SH-SY5Y (cell line): Measurements from ENCODE around the gene SLC22A1.

Source experiments
- GATA2 ChIP-seq: IDR thresholded peaks from 2 replicates; pipeline ENCODE4 v1.6.1; 2011; ENCODE audit warnings: mild to moderate bottlenecking, low read depth, low read length
- GATA3 ChIP-seq: IDR thresholded peaks from 2 replicates; pipeline ENCODE4 v1.6.1; 2011; ENCODE audit warnings: low read depth, mild to moderate bottlenecking, low read length, moderate library complexity

Gene SLC22A1

DNA sequence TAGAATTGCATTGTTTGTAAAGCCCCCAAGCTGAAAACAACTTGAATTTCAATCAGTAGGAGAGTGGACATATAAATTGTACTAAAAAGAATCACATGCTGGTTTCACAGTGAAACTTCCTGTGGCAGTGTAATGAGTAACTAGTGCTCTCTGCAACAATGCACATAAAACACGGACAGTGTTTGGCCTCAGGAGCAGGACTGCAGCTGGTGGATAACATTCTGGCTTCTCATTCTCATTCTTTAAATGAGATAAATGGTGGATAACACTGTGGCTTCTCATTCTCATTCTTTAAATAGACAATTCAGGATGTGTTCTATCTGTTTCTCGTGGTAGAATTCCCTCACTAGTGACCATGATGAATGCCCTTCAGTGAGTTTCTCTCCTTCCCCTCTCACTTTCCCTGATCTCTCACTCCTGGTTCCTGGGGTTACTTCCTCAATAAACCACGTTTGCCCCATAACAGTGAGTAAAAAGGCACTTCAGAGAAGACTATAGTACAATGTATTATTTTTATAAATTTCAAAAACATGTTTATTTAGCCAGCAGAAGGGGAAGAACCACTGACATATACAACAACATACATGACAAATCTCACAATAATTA lies 77.1 kb downstream of the SLC22A1 start:
- TF ChIP-seq GATA2: no peak
- TF ChIP-seq GATA3: no peak

DNA sequence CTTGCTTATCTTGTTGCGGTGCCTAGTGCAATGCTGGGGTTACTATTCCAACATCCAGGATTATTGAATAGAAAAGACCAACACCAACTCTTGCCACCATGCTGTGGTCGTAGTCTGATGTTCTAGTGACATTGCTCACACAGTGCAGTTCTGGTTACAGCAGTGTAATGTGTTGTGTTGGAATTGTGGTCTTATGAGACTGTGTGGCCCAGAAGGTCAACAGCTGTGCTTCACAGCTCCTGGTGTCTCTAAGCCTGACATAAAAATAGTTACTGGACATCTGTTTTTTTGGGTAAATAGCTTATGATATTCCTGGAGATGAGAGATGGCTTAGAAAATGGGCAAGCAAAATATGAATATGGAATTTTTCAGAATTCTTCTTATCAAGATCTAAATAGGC lies 79.4 kb downstream of the SLC22A1 start:
- no peak for TF ChIP-seq GATA2
- TF ChIP-seq GATA3: no peak

DNA sequence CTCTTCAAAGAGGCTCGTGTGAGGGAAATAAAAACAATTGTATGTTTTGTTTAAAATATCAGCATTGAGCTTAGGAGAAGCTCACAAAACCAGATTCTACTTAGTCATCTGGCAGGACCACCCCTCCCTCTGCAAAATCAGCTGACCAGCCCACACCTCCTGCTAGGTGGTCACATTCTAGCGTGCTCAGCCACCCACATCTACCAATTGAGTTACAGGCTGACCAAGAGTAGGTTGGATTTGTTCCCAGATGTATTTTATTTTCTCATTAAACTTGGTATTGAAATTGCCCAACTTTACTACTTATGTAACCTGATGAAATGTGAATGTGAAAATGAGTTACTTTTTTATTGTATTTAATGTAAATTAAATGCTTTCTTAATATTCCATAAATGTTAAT lies 80.8 kb downstream of the SLC22A1 start:
- TF ChIP-seq GATA3: no peak
- TF ChIP-seq GATA2: no peak

DNA sequence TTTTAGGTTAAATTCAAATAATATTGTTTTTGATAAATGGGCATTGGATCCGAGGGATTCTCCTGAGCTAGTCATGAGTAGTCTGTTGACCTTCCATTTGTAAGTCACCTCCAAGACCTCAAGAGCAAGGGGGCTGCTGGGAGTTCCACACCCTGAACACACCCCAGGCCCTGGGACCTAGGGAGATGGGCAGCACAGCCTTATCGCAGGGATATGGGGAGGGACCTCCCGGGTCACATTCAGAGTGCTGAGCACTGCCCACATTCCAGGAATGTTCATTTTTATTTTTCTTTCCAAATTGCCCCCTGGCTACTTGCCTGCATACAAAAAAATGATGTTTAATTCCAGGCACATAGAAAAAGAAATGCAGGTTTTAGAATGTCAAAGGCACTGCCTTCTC lies 81.5 kb downstream of the SLC22A1 start:
- TF ChIP-seq GATA3: no peak
- TF ChIP-seq GATA2: no peak

DNA sequence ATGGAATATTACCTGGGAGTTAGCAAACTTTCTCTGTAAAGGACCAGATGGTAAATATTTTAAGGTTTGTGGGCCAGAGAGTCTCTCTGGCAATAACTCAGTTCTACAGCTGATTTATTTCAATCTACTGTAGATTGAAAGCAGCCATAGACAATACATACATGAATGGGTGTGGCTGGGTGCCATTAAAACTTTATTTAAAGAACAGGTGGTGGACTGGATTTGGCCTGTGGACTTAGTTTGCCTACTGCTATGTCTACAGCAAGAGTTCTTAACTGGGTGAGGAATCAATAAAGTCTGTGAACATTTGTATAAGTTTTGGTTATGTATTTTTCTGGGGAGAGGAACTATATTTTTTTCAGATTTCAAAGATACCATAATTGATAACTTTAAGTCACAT lies 81.9 kb downstream of the SLC22A1 start:
- TF ChIP-seq GATA3 (no peak), GATA2 (no peak)

DNA sequence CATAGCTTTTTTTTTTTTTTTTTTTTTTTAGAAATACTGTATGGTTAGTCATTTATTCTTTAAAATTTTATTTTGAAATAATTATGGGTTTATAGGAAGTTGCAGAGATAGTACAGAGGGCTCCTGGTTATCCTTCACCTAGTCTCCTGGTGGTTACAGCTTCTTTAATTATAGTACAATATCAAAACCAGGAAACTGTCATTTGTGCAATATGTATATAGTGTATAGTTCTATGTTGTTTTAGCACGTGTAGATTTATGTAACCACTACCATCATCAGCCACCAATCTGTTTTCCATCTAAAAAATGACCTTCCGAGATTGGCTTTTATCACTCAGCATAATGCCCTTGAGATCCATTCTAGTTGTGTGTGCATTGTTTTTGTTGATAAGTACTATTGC lies 82.3 kb downstream of the SLC22A1 start:
- TF ChIP-seq GATA2: no peak

DNA sequence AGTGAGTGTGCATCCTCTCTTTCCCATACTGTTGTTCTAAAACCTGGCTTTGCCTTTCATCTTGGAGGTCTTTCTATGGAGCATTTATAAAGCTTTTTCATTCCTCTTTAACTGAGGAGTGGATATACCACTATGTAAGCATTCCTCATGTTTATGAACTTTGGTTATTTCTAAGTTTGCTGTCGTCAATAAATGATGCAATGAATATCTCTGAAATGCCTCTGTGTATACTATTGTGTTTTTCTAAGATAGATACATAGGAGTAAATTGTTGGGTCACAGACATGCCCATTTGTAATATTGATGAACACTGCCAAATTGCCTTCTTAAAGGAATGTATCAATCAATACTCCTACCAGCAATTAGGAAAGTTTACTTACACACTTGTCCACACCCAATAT lies 83.1 kb downstream of the SLC22A1 start:
- TF ChIP-seq GATA3 (no peak), GATA2 (no peak)

DNA sequence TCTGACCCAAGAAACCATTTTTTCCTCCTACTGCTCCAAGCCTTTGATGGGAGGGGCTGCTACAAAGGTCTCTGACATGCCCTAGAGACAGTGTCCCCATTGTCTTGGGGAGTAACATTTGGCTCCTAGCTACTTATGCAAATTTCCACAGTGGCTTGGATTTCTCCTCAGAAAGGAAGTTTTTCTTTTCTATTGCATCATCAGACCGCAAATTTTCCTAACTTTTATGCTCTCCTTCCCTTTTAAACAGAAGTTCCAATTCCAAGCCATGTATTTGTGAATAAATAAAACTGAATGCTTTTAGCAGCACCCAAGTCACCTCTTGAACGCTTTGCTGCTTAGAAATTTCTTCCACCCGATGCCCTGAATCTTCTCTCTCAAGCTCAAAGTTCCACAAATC lies 86.0 kb downstream of the SLC22A1 start:
- TF ChIP-seq GATA3 (no peak), GATA2 (no peak)
